Measurements from ENCODE around the gene SELENOI. TPM values are rescaled to one million over a fixed set of nuclear protein-coding genes. Genes with fewer than 3 reads are reported as not detected.

The SELENOI gene
- total and polyA plus RNA-seq, 2 of the 4 experiments (the other 2 are of a cell fraction) = 5.1 to 25.1 TPM

- intact Hi-C loops (cut with micrococcal nuclease) (no loop called here), dilution Hi-C loops (cut with HindIII; ENCODE audit: low sequenced_read_pairs, unreplicated experiment) (no loop called here), in situ Hi-C loops (cut with MboI; ENCODE audit: low sequenced_read_pairs) (no loop called here)
- POLR2A ChIA-PET (ENCODE audit: unreplicated experiment) = no interaction called here
- Histone ChIP-seq H3K79me1 (ENCODE audit: low read depth in 1 of 2, low read length in 2 of 2) (no peaks in the 10 kb centered on the region; a peak in 1 of 4 replicates), H2AK5ac (ENCODE audit: low read depth, low read length) (no peak overlapping the region), H3K4me3 (ENCODE audit: insufficient read depth, low read depth, low read length) (no peak overlapping the region), H4K5ac (ENCODE audit: low read depth, low read length) (no peak overlapping the region), H2BK5ac (ENCODE audit: low read depth, low read length, poor library complexity, severe bottlenecking) (no peak overlapping the region), H3K4me2 (ENCODE audit: low read depth, low read length) (no peak overlapping the region), H2AK9ac (replicated peaks; ENCODE audit: low read depth, low read length, poor library complexity) (no peak overlapping the region), H3K23ac (ENCODE audit: low read depth, low read length) (no peak overlapping the region), H3K14ac (replicated peaks; ENCODE audit: low read depth, low read length) (no peak overlapping the region), H2BK15ac (ENCODE audit: low read depth, low read length) (no peak overlapping the region), H3K36me3 (ENCODE audit: control insufficient read depth, insufficient read depth, low read length) (peaks cover 8% of the 10 kb centered on the region; the same call in 1 of the 2 replicates), H2AFZ (replicated peaks; ENCODE audit: low read length, poor library complexity) (no peak overlapping the region), H3K9me1 (ENCODE audit: insufficient read depth, low read length) (no peaks in the 10 kb centered on the region), H3K9me3 (ENCODE audit: control insufficient read depth, insufficient read depth, low read length) (no peaks in the 10 kb centered on the region), H3K27me3 (ENCODE audit: control insufficient read depth, insufficient read depth, low read length) (no peaks in the 10 kb centered on the region), H2BK120ac (ENCODE audit: low read depth, low read length) (no peak overlapping the region), H2BK20ac (ENCODE audit: low read depth, low read length) (no peak overlapping the region), H3K27ac (ENCODE audit: insufficient read depth, low read length) (no peak overlapping the region), H3K4ac (ENCODE audit: low read depth, low read length) (no peak overlapping the region), H3K56ac (ENCODE audit: extremely low read depth, insufficient read depth, low read length) (no peak overlapping the region), H3K4me1 (ENCODE audit: control insufficient read depth, insufficient read depth, low read length) (no peaks in the 10 kb centered on the region), H4K8ac (ENCODE audit: low read depth in 2 of 2, low read length in 2 of 2) (no peak overlapping the region), H3K18ac (ENCODE audit: low read depth, low read length) (no peak overlapping the region), H3K9ac (ENCODE audit: low read depth, low read length) (no peak overlapping the region), H4K20me1 (ENCODE audit: insufficient read depth, low read length) (no peaks in the 10 kb centered on the region), H4K91ac (ENCODE audit: insufficient read depth, low read depth, low read length) (no peak overlapping the region)
- CTCF ChIA-PET = no interaction called here
- TF ChIP-seq CTCF (conservative IDR thresholded peaks at IDR 0.05; ENCODE audit: low read depth, low read length) = no peak
- TF ChIP-seq FOS (IDR thresholded peaks at IDR 0.05; ENCODE audit: low read depth, low read length) = no peak
- no peak for TF ChIP-seq USF2 (IDR thresholded peaks at IDR 0.05; ENCODE audit: low read depth, low read length)
- no peak for TF ChIP-seq RCOR1 (IDR thresholded peaks at IDR 0.05; ENCODE audit: insufficient replicate concordance, low read length)
- no peak for TF ChIP-seq POLR2A (IDR thresholded peaks at IDR 0.05; ENCODE audit: low read depth, low read length)
- TF ChIP-seq CHD1 (IDR thresholded peaks at IDR 0.05; ENCODE audit: low read depth, low read length) = no peak
- TF ChIP-seq MXI1 (IDR thresholded peaks at IDR 0.05; ENCODE audit: borderline replicate concordance, low read depth, low read length) = no peak
- no peak for TF ChIP-seq MAFK (IDR thresholded peaks at IDR 0.05; ENCODE audit: low read depth, low read length)
- DNase-seq (no peak), ATAC-seq (ENCODE audit: low read depth) (no peak)
- BruUV-seq (replicated peaks) = no TSS peak
- no CpG with 5 or more reads among the region's 4 CpGs for WGBS, 2 experiments (ENCODE audit: extremely low coverage in 2 of 2, insufficient read length in 1 of 2)
These were observed 41.2 kb downstream of the SELENOI start for GRCh38 chr2:26387189-26387588.
